HG03159 (cell line): ENCODE data around the gene ST6GAL2.

Source experiments
- ATAC-seq: cut with Tn5 transposase; IDR thresholded peaks from one replicate; pipeline ENCODE4 v1.9.1; 2021; ENCODE audit warnings: mild to moderate bottlenecking, moderate library complexity; ENCODE audit not compliant: unreplicated experiment

The ST6GAL2 gene

DNA sequence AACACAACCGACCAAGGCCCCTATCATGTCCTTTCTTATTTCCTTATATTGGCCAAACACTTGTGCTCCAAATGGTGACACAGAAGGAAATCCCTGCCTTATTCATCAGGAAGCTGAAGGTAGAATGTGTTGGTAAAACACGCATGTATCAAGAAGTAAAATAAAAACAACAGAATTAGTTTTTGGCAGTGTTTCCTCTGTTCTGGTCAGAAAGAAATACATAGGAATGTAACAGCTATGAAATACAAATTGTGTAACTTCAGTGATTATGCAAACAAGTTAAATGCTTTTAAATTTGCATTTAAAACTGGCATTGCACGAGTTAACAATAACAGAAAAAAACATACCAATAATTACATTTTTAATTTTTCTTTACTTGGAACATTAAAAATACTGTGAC lies 19.3 kb downstream of the ST6GAL2 start:
- ATAC-seq, result no peak

DNA sequence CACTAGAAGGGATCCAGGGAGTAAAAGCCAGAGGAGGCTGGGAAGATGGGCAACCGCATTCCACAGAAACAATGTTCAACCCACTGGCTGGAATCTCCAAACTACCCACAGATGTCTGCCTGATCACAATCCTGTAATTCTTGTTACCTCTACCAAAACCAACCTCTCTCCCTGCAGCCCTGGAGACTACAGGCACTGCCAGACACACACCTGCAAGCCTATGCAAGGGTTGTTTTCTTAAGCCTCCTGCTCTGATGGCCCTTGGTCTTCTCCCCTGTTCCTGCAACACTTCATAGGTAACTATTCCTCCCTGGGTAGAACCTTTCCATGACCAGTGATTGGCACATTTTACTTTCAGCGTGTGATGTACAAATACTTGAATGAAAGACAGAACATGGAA lies 21.9 kb downstream of the ST6GAL2 start:
- ATAC-seq, result no peak

DNA sequence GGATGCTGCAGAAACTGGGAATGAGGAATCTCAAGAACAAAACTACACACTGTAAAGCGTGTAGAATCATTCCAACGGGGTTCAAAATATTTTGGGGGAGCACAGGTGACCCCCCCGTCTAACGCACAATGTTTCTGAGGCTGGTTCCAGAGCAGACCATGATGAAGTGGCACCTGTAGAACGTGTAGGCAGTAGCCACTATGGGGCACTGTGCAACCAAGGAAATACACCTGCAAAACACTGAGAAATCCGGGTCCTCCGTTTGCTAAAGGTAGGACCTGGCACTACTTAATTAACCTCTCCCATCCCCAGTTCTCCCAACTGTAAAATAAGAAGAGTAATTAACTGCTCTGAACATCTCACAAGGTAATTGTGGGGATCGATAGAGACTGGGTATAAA lies 22.6 kb downstream of the ST6GAL2 start:
- no peak for ATAC-seq

DNA sequence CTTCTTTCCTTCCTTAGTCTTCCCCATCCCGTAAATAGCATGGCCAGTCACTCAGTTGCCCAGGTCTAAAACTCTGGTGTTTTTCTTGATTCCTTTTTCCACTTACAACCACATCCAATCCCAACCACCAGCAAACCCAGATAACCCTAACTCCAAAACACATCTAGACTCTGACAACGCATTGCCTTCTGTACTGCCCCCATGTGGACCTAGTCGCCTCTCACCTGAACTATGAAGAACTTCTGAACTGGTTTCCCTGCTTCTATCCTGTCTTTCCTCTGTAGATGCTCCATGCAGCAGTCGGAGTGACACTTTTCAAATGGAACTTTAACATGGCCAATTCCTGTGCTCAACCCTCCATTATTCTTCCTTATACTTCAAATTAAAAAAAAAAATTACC lies 26.5 kb downstream of the ST6GAL2 start:
- no peak for ATAC-seq

DNA sequence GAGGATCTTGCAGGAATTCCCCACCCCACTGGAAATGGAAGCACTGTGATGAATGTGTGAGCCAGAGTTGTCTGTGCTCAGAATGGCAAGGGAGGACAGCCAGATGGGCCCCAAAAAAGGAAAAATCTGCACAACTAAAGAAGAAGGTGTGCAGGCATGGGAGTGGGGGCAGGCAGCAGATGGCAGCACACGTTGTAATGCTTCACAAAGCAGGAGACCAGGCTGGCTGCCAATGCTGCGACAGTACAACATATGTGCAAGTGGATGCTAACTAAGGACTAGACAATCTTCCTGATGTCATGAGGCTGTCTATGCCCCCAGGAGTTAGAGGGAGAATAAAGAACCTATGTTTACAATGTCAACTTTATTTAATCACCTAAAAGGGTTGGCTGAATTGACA lies 27.2 kb downstream of the ST6GAL2 start:
- ATAC-seq, result no peak

DNA sequence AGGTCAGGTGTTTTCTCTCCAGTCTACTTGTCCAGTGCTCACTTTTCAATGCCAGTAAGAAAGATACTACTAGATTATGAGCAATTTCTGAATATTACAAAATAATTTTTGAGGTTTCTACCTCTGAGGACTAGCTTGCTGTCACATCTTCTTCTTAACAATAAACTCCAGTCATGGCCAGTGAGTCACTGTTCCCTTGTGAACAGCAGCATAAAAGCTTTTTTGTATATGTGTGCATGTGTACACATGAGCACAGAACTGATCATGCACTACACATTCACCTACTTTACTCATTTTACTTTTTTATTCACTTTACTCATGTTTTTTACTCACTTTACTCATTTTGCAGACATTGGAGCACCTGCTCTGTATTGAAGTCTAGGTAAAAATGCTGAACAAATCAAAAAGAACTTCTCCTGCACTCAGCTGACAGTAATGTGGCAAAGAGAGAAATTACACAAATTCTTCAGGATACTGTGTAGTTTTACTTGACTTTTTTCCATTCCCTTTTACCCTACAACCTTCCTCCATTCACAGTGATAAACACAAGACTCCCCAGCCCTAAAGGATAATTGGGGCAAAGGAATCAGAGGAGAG lies 28.0 kb downstream of the ST6GAL2 start:
- ATAC-seq, result no peak

DNA sequence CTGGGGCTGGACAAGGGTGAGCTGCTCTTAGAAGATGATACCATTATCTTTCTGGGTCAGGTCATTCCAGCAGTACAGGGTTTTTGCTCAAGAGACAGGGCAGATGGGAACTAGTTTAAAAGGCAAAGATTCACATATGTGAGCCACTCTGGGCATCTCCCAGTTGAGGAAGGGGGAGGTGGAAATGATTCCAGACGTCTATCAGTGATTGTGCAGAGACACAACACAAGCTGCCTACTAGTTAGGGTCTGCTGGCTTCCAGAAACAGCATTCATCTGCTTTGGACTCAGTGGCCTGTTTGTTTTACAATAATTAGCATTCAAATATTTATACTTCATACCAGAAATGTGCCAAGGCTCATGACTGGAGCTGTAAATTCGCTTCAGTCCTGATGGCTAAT lies 32.3 kb downstream of the ST6GAL2 start:
- no peak for ATAC-seq

DNA sequence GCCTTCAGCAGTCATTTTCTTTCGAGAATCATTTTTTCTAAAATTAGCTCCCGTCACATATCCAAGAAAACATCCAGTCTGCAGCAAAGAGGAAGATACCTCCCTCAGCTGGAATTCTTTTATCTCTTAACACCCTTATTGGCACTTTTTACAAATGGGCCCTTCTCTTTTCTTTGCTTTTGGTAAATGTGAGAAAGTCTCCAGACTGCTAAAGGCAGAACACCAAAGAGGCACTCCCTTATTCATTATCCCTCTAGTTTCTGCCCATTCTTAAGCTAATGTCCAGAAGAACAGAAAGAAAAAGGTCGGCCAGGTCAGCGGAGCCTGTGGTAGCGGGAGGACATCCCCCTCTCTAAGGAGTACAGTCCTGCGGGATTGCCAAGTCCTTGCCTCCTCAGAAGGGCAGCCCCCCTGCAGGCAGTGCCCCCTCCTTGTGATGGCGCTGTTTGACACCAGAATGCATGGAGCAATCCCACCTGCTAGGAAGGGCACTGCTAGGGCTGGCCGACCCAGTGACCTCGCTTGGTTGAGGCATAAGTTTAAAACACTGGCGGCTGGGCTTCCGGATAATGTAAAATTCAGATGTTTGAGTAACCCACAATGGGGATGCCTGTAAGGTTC lies 34.0 kb downstream of the ST6GAL2 start:
- ATAC-seq, result no peak

DNA sequence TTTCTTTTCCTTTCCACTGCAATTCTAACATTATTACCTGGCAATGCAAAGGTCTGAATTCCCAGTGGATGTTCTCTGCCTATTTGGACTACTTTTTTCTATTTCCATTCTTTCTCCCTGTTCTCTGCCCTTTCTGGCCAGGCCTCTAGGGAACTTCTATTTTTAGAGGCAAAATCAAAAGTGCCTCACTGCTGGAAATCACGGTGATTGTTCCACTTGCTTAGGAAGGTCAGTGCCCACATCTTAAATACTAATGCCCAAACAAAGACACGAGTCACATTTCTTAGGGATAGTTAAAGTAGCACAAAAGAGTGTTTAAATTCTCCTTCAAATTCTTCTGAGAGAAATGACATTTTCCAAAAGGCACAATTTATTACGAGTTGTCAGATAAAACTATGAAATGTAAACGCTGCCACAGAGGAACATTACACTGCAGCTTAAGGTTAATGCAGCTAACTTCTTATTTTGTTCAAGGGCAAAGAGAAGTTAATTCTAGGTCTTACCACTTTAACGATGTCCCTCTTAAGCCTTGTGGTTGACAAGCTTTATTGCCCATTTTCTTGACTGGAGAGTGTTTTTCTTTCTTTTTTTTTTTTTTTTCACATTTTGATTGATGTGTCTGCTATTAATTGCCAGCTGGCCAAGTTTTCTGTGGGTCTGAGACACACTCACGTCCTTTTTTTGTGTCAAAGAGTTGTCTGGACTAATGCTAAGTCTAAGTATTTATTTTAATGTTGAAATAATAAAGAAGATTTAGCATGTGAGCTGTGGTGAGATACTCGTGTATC lies 34.7 kb downstream of the ST6GAL2 start:
- no peak for ATAC-seq

DNA sequence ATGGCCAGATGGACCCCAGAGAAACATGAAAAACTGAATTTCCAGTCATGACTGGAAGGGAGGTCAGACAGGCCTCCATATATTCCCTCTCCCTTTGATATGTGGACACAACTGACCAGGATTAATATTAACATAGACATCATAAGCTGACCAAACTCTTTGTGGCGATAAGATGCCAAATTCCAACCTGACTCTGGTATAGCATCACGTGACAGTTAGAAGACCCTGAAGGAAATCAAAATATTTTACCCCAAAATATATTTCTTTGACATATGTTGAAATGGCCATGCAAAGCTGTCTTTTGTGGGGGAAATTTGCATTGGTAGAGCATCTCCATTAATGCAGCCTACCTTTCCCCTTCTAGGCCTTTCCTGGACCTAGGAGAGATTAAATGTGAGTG lies 36.7 kb downstream of the ST6GAL2 start:
- ATAC-seq, result no peak

DNA sequence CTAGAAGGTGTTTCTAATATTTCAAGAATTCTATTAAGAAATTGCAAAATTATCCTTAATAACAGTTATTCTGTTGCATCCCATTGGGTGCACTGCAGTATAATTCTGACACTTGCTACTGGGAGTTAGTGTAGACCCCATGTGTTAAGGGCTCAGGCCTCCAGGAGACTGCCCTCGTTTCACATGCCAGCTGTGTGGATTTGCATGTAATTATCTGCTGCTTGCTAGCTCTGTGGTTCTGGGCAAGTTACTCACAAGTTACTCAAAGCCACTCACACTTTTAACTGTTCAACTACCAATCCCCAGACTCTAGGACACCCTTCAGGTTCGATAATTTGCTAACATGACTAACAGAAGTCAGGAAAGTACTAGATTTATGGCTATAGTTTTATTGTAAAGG lies 38.6 kb downstream of the ST6GAL2 start:
- no peak for ATAC-seq

DNA sequence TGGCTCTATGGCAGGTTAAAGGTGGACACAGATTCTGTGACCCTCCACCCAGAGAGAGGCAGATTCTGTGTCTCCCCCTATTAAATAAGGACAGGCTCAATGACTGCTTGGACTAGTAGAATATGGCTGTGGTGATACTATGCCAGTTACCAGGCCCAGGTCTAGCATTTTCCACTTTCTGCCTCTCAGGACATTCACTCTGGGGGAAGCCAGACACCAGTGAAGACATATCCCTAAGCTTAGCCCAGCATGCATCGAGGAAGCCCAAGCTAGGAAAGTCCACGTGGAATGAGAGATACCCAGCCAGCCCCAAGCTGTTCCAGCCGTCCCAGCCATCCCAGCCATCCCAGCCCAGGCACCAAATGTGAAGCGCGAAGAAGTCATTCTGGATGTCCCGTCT lies 40.3 kb downstream of the ST6GAL2 start:
- ATAC-seq, result no peak

DNA sequence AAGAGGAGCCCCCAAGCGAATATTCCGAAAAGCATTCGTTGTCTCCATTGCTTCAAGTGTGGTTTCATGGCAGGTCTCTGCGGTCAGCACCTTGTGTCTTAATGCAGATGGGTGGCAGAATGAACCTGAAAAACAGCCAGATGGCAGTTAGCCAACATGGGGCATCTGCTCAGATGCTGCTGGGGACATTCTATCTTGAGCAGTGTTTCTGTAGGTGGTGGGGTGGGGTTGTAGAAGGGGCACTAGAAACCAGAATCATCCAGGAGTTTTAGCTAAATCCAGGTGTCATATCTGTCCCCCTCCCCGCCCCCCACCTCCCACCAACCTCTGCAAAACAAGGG lies 42.1 kb downstream of the ST6GAL2 start:
- no peak for ATAC-seq

DNA sequence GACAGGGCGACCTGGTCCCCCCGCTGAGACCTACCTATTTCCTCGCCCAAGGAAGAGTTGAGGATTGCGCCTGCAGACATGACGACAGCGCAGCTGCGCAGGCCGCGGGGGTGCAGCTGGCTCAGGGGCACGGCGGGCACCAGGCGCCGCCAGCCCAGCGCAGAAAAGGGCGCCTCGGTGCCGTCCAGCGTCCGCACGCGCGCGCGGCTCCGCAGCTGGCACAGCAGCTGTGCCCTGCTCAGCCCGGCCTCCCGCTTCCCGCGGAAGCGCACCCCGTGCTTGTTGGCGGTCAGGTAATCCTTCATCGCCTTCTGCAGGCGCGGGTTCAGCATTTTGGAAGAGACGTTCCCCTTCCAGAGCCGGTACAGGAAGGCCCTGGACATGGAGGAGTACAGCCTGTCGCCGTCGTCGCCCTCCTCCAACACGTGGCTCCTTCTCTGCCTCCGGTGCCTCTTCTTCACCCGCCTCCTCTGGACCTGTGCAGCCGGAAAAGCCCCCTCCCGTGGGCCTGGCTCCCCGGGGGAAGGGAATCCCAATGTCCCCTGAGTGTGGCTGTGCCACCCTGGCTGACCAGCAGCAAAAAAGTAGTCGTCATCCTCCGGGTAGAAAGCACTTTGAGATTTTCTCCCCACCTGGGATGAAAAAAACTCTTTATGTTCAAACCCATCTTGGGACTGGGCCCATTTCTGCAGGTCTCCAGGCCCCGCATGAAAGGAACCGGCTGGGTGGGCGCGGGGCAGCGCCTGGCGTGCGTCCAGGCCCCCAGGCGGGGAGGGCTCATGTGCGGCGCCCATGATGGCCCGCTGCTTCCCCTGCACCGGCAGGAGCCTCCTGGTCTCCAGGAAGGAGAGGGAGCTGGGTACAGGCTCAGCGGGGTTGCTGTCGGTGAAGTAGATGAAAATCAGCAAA lies 42.7 kb downstream of the ST6GAL2 start:
- no peak for ATAC-seq

DNA sequence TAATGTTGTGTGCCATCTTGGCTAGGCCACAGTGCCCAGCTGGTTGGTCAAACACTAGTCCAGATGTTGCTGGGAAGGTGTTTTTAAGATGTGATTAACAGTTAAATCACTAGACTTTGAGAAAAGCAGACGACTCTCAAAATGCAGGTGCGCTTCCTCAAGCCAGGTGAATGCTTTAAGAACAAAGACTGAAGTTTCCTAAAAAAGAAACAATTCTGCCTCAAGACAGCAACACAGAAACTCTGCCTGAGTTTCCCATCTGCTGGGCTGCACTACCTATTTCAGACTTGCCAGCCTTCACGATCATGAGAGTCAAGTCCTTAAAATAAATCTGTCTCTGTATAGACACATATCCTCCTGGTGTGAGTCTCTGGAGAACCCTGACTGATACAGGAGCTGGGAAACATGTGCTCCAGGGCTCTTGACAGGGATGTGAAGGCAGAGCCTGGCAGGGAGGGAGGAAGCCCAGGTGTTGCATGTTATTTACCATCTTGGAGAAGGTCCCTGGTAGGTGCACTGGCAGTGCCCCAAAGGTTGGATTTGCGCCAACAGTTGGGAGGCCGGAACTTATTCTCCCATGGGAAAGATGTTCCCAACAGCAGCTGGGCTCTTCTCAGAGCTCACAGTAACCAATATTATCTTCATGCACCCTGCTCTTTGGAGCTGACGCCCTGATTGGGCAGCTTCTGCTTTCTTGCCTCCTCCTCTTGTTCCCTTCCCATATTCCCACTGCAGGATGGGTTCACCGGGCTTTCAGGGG lies 43.9 kb downstream of the ST6GAL2 start:
- ATAC-seq, result no peak

DNA sequence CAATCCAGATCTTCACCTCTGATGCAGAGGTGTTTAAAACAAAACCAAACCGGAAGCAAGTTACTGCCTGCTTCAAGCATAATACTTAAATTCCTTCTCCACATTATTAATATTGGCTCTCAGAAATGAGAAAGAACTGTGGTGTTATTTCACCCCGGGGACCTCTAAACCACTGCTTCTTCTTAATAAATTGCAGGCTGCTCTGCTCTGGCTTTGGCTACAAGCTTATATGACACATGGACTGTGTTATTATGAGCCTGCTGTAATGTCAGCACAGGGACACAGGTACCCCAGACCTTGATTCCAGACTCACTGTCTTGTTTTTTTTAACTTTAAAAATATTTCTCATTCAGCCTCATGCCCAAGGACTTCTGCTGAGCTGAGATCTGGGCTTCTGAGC lies 45.1 kb downstream of the ST6GAL2 start:
- no peak for ATAC-seq

DNA sequence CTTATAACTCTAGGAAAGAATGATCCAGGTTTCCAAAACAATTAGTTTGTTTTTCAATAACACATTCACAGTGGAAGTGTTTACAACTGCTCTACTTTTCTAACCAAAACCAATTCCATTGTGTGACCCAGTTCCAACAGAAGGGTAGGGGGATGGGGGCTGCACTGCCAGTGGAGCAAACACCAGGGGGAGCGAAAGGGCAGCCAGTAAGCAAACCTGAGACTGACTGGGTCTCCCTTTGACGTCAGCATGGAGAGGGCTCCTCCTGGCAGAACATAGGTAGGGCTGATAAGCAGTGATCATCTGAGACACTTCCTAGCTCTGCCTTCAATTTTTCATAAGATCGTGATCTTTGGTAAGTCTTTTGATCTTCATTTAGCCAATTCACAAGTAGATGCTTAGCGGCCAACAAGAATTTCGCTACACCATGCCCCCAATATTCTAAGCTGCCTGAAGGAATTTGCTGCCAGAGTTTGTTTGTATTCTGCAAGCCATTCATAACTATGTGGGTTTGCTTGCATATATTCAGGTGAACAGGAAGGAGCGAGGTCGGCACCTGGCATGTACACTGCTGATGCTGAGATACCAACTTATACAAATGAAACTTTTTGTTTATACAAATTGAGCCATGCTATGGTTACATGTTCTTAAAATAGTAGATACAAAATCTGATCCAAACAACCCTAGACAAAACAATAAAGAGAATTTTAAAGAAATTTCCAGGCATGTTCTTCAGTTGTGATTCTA lies 45.9 kb downstream of the ST6GAL2 start:
- ATAC-seq, result no peak

DNA sequence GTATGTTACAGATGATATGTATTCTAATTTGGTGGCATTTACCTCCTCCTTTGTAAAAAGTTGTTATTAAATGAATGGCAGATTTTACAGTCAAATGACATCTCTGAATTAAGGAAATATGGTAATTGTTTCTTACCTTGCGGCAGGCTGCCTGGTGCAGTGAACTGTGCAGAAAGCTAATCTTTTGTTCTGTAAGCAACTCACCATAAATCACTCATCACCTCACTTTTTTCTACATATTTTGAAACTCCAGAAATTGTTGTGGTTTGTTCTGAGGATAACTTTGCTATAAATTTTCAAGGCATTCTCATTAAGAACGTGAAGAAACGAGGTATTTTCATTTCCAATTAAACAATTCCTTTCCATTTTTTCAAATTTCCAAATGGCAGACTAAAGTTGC lies 52.7 kb downstream of the ST6GAL2 start:
- no peak for ATAC-seq

DNA sequence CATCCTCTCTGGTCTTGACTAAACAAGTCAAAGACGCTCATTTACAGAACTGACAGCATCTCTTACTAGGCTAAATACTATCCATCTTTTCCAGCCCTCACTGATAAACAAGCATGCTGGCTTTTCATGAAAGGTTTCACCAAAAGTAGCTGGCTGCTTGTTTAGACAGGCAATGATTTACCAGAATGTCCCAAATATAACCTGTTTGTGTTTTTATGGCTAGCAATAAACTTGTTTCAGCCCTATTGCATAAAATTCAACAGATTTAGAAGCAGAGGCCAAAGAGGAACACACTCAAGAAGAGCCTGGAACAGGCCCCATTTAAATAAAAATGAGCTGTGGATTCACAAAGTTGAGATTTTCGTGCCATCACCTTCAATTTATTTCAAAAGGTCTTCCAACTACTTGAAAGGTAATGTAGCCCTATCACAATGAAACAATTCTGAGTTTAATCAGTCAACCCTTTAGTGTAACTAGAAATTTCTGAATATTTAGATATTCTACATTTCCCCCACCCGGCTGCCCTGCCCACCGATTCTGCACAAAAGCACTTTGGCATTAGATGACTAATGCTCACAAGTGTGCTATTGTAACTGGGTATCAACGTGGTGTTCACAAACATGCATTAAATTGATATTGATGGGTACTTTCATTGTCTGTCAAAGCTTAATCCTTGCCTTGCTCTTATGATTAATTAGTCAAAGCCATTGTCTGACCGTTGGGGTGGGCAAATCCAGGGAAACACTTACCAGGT lies 54.0 kb downstream of the ST6GAL2 start:
- no peak for ATAC-seq
